ENCODE results near the gene RPL18.

The RPL18 gene

GRCh38 chr19:48627865-48628314 lies 8.9 kb upstream of the RPL18 start:
- Histone ChIP-seq H3K4me1 (ENCODE audit: insufficient read depth, poor library complexity, severe bottlenecking) (peaks cover 15% of the 10 kb centered on the region), H3K36me3 (ENCODE audit: low read depth) (peaks cover 13% of the 10 kb centered on the region), H3K27me3 (ENCODE audit: insufficient read depth, poor library complexity, severe bottlenecking) (no peaks in the 10 kb centered on the region), H3K27ac (ENCODE audit: poor library complexity, severe bottlenecking) (peak overlapping the region; percentile 15), H3K4me3 (ENCODE audit: severe bottlenecking) (no peak overlapping the region), H3K9me3 (ENCODE audit: severe bottlenecking) (no peaks in the 10 kb centered on the region)
- no peak for TF ChIP-seq CTCF (IDR thresholded peaks at IDR 0.05; ENCODE audit: poor library complexity, severe bottlenecking)
- no peak for DNase-seq (ENCODE audit: low spot score)
- ATAC-seq (ENCODE audit: low read depth): no peak

- ATAC-seq (ENCODE audit: low read depth) (peak; percentile 33; the same call in 2 of the 3 replicates), DNase-seq (ENCODE audit: low spot score) (no peak)
- peaks cover 13% of the 10 kb centered on the region for H3K36me3 ChIP-seq (ENCODE audit: low read depth)
- H3K27ac ChIP-seq (ENCODE audit: poor library complexity, severe bottlenecking): peak overlapping the region; percentile 15
- H3K27me3 ChIP-seq (ENCODE audit: insufficient read depth, poor library complexity, severe bottlenecking): no peaks in the 10 kb centered on the region
- no peak overlapping the region for H3K4me3 ChIP-seq (ENCODE audit: severe bottlenecking)
- no peaks in the 10 kb centered on the region for H3K9me3 ChIP-seq (ENCODE audit: severe bottlenecking)
- H3K4me1 ChIP-seq (ENCODE audit: insufficient read depth, poor library complexity, severe bottlenecking): peaks cover 9% of the 10 kb centered on the region
- no peak for TF ChIP-seq CTCF (IDR thresholded peaks at IDR 0.05; ENCODE audit: poor library complexity, severe bottlenecking)
Measured at GRCh38 chr19:48627201-48627864, 8.4 kb upstream of the RPL18 start.

GRCh38 chr19:48625891-48626327 lies 6.9 kb upstream of the RPL18 start:
- no peaks in the 10 kb centered on the region for H3K9me3 ChIP-seq (ENCODE audit: severe bottlenecking)
- DNase-seq (ENCODE audit: low spot score) (no peak), ATAC-seq (ENCODE audit: low read depth) (no peak)
- H3K27me3 ChIP-seq (ENCODE audit: insufficient read depth, poor library complexity, severe bottlenecking): no peaks in the 10 kb centered on the region
- no peak for TF ChIP-seq CTCF (IDR thresholded peaks at IDR 0.05; ENCODE audit: poor library complexity, severe bottlenecking)
- H3K4me1 ChIP-seq (ENCODE audit: insufficient read depth, poor library complexity, severe bottlenecking): peaks cover 7% of the 10 kb centered on the region
- H3K4me3 ChIP-seq (ENCODE audit: severe bottlenecking): no peak overlapping the region
- no peak overlapping the region for H3K27ac ChIP-seq (ENCODE audit: poor library complexity, severe bottlenecking)
- peaks cover 8% of the 10 kb centered on the region for H3K36me3 ChIP-seq (ENCODE audit: low read depth)

- peaks cover 4% of the 10 kb centered on the region; the same call in 1 of the 2 replicates for H3K36me3 ChIP-seq (ENCODE audit: low read depth)
- peaks cover 7% of the 10 kb centered on the region for H3K4me1 ChIP-seq (ENCODE audit: insufficient read depth, poor library complexity, severe bottlenecking)
- no peak for TF ChIP-seq CTCF (IDR thresholded peaks at IDR 0.05; ENCODE audit: poor library complexity, severe bottlenecking)
- no peak overlapping the region for H3K27ac ChIP-seq (ENCODE audit: poor library complexity, severe bottlenecking)
- no peaks in the 10 kb centered on the region for H3K9me3 ChIP-seq (ENCODE audit: severe bottlenecking)
- DNase-seq (ENCODE audit: low spot score): no peak
- no peak overlapping the region for H3K4me3 ChIP-seq (ENCODE audit: severe bottlenecking)
- H3K27me3 ChIP-seq (ENCODE audit: insufficient read depth, poor library complexity, severe bottlenecking): no peaks in the 10 kb centered on the region
- ATAC-seq (ENCODE audit: low read depth): no peak
Measured at GRCh38 chr19:48624791-48625723, 6.1 kb upstream of the RPL18 start.
